GM23248 (cell line): ENCODE data around the gene TEAD2.

Source experiments
- EZH2 ChIP-seq: fragments of 200-600 bp; sonication (generic); IDR thresholded peaks from 2 replicates; pipeline ENCODE4 v1.6.1; 2018; ENCODE audit warnings: antibody characterized with exemption, mild to moderate bottlenecking; ENCODE audit not compliant: insufficient read depth, poor library complexity, severe bottlenecking
- EZH2phosphoT487 ChIP-seq: fragments of 200-600 bp; sonication (generic); IDR thresholded peaks from 2 replicates; pipeline ENCODE4 v1.6.1; 2018; ENCODE audit warnings: antibody characterized with exemption, moderate library complexity, mild to moderate bottlenecking, low read depth; ENCODE audit not compliant: insufficient read depth

DNA sequence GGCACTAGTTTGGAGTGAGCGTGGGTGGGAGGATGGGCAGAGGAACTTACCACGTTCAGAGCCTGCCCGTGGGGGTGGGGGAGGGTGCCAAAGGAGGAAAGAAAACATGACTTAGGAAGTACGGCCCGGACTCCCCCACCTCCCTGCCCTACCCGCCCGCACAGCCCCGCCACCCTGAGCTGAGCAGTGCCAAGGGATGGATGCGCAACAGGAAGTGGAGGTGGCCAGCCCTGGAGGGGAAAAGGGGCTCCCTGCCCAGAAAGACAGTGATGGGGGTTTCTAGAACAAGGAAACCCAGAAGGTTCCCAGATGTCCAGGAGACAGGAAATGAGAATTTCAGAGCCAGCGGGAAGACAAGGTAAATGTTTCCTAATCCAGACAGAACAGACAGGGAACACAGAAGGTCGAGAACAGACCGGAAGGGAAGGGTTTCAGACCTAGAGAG lies 6.3 kb downstream of the TEAD2 start:
- TF ChIP-seq EZH2 (no peak), EZH2phosphoT487 (no peak)
